Choroid plexus epithelial cell (primary cell): ENCODE results near the gene PRKCE.
"Not testable (repeated sequence)": the region's sequence is repeated elsewhere in the genome, so short reads cannot be mapped to it uniquely, and the experiment has no call there.

Experiments used
- DNase-seq: peaks from one replicate; pipeline ENCODE4 v3.0.0-alpha.2; 2010; ENCODE audit warnings: low read depth
- H3K4me3 ChIP-seq: 2 replicates; pipeline ENCODE4 v1.5.1; 2011; ENCODE audit warnings: low read depth, mild to moderate bottlenecking, control low read depth, low read length, moderate library complexity
- TF ChIP-seq, protein P1 (sequence below): conservative IDR thresholded peaks from 2 replicates; pipeline ENCODE4 v1.5.1; 2011; ENCODE audit warnings: low read depth, mild to moderate bottlenecking, control low read depth, inconsistent platforms, low read length, moderate library complexity

The PRKCE gene

GRCh38 chr2:46198164-46198883 is 546.8 kb downstream of the PRKCE start:
- H3K4me3 ChIP-seq = no peak overlapping the region
- DNase-seq = no peak
- TF ChIP-seq, protein P1, sequence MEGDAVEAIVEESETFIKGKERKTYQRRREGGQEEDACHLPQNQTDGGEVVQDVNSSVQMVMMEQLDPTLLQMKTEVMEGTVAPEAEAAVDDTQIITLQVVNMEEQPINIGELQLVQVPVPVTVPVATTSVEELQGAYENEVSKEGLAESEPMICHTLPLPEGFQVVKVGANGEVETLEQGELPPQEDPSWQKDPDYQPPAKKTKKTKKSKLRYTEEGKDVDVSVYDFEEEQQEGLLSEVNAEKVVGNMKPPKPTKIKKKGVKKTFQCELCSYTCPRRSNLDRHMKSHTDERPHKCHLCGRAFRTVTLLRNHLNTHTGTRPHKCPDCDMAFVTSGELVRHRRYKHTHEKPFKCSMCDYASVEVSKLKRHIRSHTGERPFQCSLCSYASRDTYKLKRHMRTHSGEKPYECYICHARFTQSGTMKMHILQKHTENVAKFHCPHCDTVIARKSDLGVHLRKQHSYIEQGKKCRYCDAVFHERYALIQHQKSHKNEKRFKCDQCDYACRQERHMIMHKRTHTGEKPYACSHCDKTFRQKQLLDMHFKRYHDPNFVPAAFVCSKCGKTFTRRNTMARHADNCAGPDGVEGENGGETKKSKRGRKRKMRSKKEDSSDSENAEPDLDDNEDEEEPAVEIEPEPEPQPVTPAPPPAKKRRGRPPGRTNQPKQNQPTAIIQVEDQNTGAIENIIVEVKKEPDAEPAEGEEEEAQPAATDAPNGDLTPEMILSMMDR = no peak

GRCh38 chr2:46198966-46199365 is 547.5 kb downstream of the PRKCE start:
- peak; percentile 35 for DNase-seq
- TF ChIP-seq, protein P1 = no peak
- H3K4me3 ChIP-seq = no peak overlapping the region

DNA sequence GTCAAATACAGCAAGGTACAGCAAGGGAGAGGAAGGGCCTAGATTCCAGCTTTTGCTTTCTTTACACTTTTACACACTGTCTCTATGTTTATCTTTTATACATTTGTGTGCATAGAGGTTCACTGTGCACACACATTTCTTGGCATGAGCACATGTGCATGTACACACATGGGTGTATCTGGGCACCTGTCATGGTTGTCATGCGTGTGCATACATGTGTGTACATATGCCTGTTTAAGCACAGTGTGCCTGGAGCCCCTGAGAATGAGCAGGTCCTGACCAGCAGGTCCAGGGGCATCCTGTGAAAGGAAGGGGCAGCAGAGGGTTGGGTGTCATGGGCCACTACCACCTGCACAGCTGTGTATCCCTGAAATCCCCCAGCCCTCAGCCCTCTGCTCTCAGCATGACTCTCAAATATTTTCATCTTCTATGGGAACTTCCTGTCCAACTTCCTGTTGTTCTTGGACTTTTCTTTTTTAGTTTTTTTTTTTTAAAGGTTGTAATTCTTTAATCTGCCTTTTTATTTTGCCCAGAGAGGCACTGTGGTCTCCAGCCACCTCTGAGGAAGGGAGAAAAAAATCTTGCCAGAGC is 548.7 kb downstream of the PRKCE start:
- TF ChIP-seq, protein P1 = no peak
- H3K4me3 ChIP-seq = no peak overlapping the region
- DNase-seq = peak; percentile 51

DNA sequence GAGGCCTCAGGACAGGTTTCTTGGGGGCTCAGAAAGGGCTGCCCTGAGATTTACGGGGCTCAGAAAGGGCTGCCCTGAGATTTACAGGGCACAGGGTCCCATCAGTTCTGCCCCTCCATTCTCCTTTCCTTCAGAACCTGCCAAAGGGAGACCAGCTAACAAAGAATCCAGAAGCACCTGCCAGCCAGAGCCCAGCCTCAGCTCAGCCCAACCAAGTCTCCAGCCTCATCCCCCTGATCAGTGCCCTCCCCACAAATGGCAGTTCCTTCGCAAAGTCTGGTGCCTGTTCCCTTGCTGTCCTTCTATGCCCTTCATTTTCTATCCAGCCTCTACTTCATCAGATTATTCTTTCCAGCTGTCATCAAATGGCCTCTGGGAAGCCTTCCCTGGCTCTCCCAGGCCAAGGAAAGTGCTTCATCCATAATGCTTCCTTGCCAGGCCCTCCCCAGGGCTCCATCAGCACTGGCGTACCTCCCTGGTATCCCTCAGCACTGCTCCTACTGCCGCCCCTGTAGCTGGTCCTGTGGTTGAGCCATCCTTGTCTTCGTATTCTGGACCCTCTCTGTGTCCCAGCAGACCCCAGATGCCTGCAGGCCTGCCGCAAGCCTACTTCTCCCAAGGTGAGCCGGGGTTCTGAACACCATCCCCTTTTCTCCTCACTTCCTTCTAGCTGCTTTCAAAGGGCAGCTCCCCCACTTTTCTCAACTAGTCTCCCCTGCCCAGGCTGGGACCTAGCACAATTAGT is 549.6 kb downstream of the PRKCE start:
- H3K4me3 ChIP-seq = no peak overlapping the region
- TF ChIP-seq, protein P1 = no peak
- no peak for DNase-seq

- TF ChIP-seq, protein P1 = no peak
- DNase-seq = no peak
- no peak overlapping the region for H3K4me3 ChIP-seq
Observed at GRCh38 chr2:46202453-46202852, 551.0 kb downstream of the PRKCE start.

- H3K4me3 ChIP-seq = no peak overlapping the region
- TF ChIP-seq, protein P1 = no peak
- no peak for DNase-seq
Observed at GRCh38 chr2:46202987-46203386, 551.5 kb downstream of the PRKCE start.

DNA sequence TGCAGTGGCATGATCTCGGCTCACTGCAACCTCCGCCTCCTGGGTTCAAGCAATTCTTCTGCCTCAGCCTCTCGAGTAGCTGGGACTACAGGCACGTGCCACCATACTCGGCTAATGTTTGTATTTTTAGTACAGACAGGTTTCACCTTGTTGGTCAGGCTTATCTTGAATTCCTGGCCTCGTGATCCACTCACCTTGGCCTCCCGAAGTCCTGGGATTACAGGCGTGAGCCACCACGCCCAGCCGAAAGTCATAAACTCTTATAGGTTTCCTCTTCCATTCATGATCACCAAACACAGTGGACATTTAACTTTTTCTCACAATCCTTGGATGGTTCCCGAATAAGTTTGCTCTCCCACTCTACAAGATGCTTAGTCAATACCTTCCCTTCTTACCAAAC is 552.2 kb downstream of the PRKCE start:
- not testable (repeated sequence) for DNase-seq, H3K4me3 ChIP-seq
